GM12878 (cell line): ENCODE results near the gene TOMM6. TPM values are rescaled to one million over a fixed set of nuclear protein-coding genes. Genes with fewer than 3 reads are reported as not detected.
A peak's percentile ranks its signal among the peaks of the same experiment; 100 is the strongest.

Experiments used
- ATF3 ChIP-seq: IDR thresholded peaks from 2 replicates; pipeline ENCODE4 v1.6.1; 2011; ENCODE audit warnings: low read depth, mild to moderate bottlenecking, low read length, moderate library complexity, borderline replicate concordance; ENCODE audit errors: extremely low read depth
- ATF7 ChIP-seq: fragments of 450-650 bp; IDR thresholded peaks from 2 replicates; pipeline ENCODE4 v1.6.1; 2016; ENCODE audit warnings: low read depth, mild to moderate bottlenecking
- BHLHE40 ChIP-seq, 2 experiments: fragments of 450-650 bp in 1 of 2; IDR thresholded peaks; 2 replicates each; pipeline ENCODE4 v1.6.1; 2011 to 2017; ENCODE audit warnings: low read depth in 2 of 2, borderline replicate concordance in 1 of 2, improper control_type of control experiment in 1 of 2, low read length in 1 of 2, mild to moderate bottlenecking in 1 of 2
- CBX3 ChIP-seq: fragments of 200-600 bp; sonication (generic); IDR thresholded peaks from 2 replicates; pipeline ENCODE4 v1.6.1; 2016; ENCODE audit warnings: low read depth, borderline replicate concordance
- DPF2 ChIP-seq: fragments of 450-650 bp; IDR thresholded peaks from 2 replicates; pipeline ENCODE4 v1.6.1; 2017; ENCODE audit warnings: mild to moderate bottlenecking
- EGR1 ChIP-seq, 2 experiments: IDR thresholded peaks; 1 replicate in 1 of 2; 2 replicates in 1 of 2; pipeline ENCODE4 v1.6.1; 2011 to 2012; ENCODE audit warnings: low read depth in 2 of 2, low read length in 2 of 2, borderline replicate concordance in 1 of 2, mild to moderate bottlenecking in 1 of 2, moderate library complexity in 1 of 2
- ESRRA ChIP-seq: IDR thresholded peaks from 2 replicates; pipeline ENCODE4 v1.6.1; 2012; ENCODE audit warnings: mild to moderate bottlenecking, low read length, improper control_type of control experiment
- ETV6 ChIP-seq, 2 experiments: fragments of 450-650 bp in 1 of 2; IDR thresholded peaks in 1 of 2; conservative IDR thresholded peaks in 1 of 2; 2 replicates each; pipeline ENCODE4 v1.6.1; 2014; ENCODE audit warnings: antibody characterized with exemption in 1 of 2, borderline replicate concordance in 1 of 2, low read depth in 1 of 2, mild to moderate bottlenecking in 1 of 2, moderate library complexity in 1 of 2
- GATAD2B ChIP-seq: fragments of 450-650 bp; conservative IDR thresholded peaks from 2 replicates; pipeline ENCODE4 v1.6.1; 2017; ENCODE audit warnings: low read depth, mild to moderate bottlenecking, moderate library complexity
- HDAC2 ChIP-seq: fragments of 200-600 bp; sonication (generic); IDR thresholded peaks from 2 replicates; pipeline ENCODE4 v1.6.1; 2017
- KAT2A ChIP-seq: conservative IDR thresholded peaks from 2 replicates; pipeline ENCODE4 v1.6.1; 2011; ENCODE audit warnings: low read depth, low read length; ENCODE audit not compliant: control insufficient read depth
- MYB ChIP-seq: fragments of 150-350 bp; IDR thresholded peaks from 2 replicates; pipeline ENCODE4 v1.6.1; 2014; ENCODE audit warnings: mild to moderate bottlenecking, low read depth, low read length, borderline replicate concordance
- NFYB ChIP-seq: IDR thresholded peaks from 2 replicates; pipeline ENCODE4 v1.6.1; 2011; ENCODE audit warnings: low read depth, mild to moderate bottlenecking, low read length, improper control_type of control experiment, moderate library complexity; ENCODE audit not compliant: insufficient read depth
- PAX5 ChIP-seq: IDR thresholded peaks from 2 replicates; pipeline ENCODE4 v1.6.1; 2011; ENCODE audit warnings: low read depth, low read length, borderline replicate concordance
- POLR2AphosphoS2 ChIP-seq: IDR thresholded peaks from 2 replicates; pipeline ENCODE4 v1.6.1; 2011; ENCODE audit warnings: low read depth, mild to moderate bottlenecking, low read length, improper control_type of control experiment, moderate library complexity
- RELA ChIP-seq: fragments of 450-650 bp; IDR thresholded peaks from 2 replicates; pipeline ENCODE4 v1.8.0; 2014; ENCODE audit warnings: borderline replicate concordance; ENCODE audit not compliant: partially characterized antibody
- REST ChIP-seq: IDR thresholded peaks from 2 replicates; pipeline ENCODE4 v1.6.1; 2012; ENCODE audit warnings: mild to moderate bottlenecking, low read depth, low read length
- SMARCA5 ChIP-seq: fragments of 450-650 bp; IDR thresholded peaks from 2 replicates; pipeline ENCODE4 v1.6.1; 2017; ENCODE audit warnings: mild to moderate bottlenecking
- SREBF1 ChIP-seq: IDR thresholded peaks from 2 replicates; pipeline ENCODE4 v1.6.1; 2012; ENCODE audit warnings: mild to moderate bottlenecking, low read length
- TCF3 ChIP-seq: IDR thresholded peaks from 2 replicates; pipeline ENCODE4 v1.6.1; 2012; ENCODE audit warnings: low read depth, mild to moderate bottlenecking, low read length, borderline replicate concordance; ENCODE audit not compliant: insufficient read depth
- YY1 ChIP-seq: IDR thresholded peaks from 2 replicates; pipeline ENCODE4 v1.6.1; 2011; ENCODE audit warnings: low read depth, mild to moderate bottlenecking, low read length
- ZNF384 ChIP-seq: IDR thresholded peaks from 2 replicates; pipeline ENCODE4 v1.6.1; 2012; ENCODE audit warnings: low read depth, mild to moderate bottlenecking, low read length, improper control_type of control experiment, borderline replicate concordance
- polyA plus RNA-seq, 11 experiments: library from polyadenylated mRNA; depleted of rRNA in 4 of 11; unstranded in 6 of 11; stranded (reverse) in 5 of 11; fragments of >200 nt; fragmentation: Nextera tagmentation in 4 of 11; fragmentation: Illumina TruSeq in 1 of 11; extraction: Ambion mirVana in 4 of 11; extraction: Trizol in 1 of 11; gene quantifications; 1 replicate in 1 of 11; 2 replicates in 10 of 11; pipeline versions ENCODE4 v1.2.1 to v1.2.3, GENCODE V29; 2011 to 2016; ENCODE audit warnings: inconsistent platforms in 2 of 11, missing spikeins in 2 of 11, low read depth in 1 of 11
- total RNA-seq, 4 experiments: library from RNA; depleted of rRNA in 3 of 4; stranded (reverse); fragments of >200 nt in 3 of 4; fragmentation: Illumina TruSeq in 1 of 4; extraction: Trizol in 1 of 4; gene quantifications; 2 replicates each; pipeline versions ENCODE4 v1.2.1 to v1.2.3, GENCODE V29; 2013 to 2021
- TF ChIP-seq, protein P1 (sequence below): IDR thresholded peaks from 2 replicates; pipeline ENCODE4 v1.6.1; 2011; ENCODE audit warnings: mild to moderate bottlenecking, low read depth, low read length, moderate library complexity; ENCODE audit not compliant: insufficient replicate concordance

TOMM6 gene
- total and polyA plus RNA-seq, 10 of the 15 experiments (the other 5 are each of a cell fraction or from before 2014, with no cell fraction given), result 206 to 746 (median 448) TPM

DNA sequence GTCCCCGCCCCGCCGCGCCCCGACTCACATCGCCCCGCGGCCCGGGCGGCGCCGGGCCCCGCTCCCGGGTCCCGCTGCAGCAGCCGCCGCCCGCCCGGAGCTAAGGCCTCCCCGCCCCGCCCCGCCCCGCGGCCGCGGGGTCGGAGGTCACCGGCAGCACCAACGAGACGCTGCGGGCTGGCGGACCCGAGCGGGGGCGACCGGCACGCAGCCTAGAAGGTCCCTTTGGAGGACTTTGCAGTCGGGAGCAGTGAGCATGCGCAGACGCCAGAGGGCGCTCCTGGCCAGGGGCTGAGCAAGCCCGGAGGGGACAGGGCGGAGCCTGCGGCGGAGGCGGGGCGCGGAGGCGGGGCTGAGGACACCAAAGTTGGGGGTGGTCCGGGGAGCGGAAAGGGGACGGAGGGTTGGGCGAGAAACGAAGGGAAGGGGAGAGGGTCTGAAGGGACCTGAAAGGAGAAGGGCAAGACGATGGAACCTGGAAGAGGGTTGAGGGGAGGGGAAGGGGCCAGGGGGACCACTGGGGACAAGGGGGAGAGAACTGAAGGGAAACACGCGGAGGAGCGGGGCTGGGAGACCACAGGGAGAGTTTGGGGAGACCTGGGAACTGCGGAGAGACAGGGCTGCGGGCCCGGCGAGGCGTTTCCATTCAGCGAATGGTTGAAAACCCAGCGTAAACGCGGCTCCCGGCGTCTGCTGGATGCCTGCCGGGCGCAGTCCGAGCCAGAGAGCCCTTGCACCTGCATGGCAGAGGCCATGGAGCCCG is 7.5 kb upstream of the TOMM6 start, which contains the start of gene FRS3 (continued):
- TF ChIP-seq BHLHE40 (IDR thresholded peaks at IDR 0.05; ENCODE audit: borderline replicate concordance in 1 of 2, low read depth in 2 of 2, low read length in 1 of 2) (peak; percentile 73 to 76; a peak in 3 of 4 replicates), DPF2 (no peak), POLR2AphosphoS2 (no peak), MYB (0 out of 2 replicates have a peak, but pooled peaks have one; percentile 40), TCF3 (0 out of 2 replicates have a peak, but pooled peaks have one; percentile 26), ZNF384 (no peak), ATF7 (no peak), ATF3 (no peak), SREBF1 (peak; percentile 47; the same call in 1 of the 2 replicates), RELA (peak; percentile 92), KAT2A (no peak), ESRRA (peak; percentile 82; the same call in 1 of the 2 replicates), EGR1 (IDR thresholded peaks at IDR 0.05; ENCODE audit: borderline replicate concordance in 1 of 2, low read depth in 2 of 2, low read length in 2 of 2) (peak; percentile 47 to 99), ETV6 (conservative IDR thresholded peaks at IDR 0.05 in 1 of 2, IDR thresholded peaks at IDR 0.05 in 1 of 2; ENCODE audit: borderline replicate concordance in 1 of 2, low read depth in 1 of 2) (no peak), GATAD2B (no peak), REST (no peak), CBX3 (no peak), HDAC2 (no peak), YY1 (peak; percentile 79), PAX5 (no peak), SMARCA5 (peak; percentile 49; the same call in 1 of the 2 replicates), NFYB (no peak)
- TF ChIP-seq, protein P1, sequence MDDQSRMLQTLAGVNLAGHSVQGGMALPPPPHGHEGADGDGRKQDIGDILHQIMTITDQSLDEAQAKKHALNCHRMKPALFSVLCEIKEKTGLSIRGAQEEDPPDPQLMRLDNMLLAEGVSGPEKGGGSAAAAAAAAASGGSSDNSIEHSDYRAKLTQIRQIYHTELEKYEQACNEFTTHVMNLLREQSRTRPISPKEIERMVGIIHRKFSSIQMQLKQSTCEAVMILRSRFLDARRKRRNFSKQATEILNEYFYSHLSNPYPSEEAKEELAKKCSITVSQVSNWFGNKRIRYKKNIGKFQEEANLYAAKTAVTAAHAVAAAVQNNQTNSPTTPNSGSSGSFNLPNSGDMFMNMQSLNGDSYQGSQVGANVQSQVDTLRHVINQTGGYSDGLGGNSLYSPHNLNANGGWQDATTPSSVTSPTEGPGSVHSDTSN, result no peak
